T-cell (primary cell): ENCODE measurements around the gene ACTL9. TPM values are rescaled to one million over a fixed set of nuclear protein-coding genes. Genes with fewer than 3 reads are reported as not detected.

Experiments used
- ATAC-seq, 4 experiments: fragments of 200-7000 bp in 3 of 4; fragments of 150-1000 bp in 1 of 4; cut with Tn5 transposase; replicated peaks in 1 of 4; 1 replicate in 3 of 4; 2 replicates in 1 of 4; pipeline ENCODE4 v1.10.0; 2021; ENCODE audit warnings: moderate library complexity in 3 of 4, mild to moderate bottlenecking in 2 of 4, moderate number of reproducible peaks in 1 of 4
- CTCF ChIA-PET, 2 donors: fragments of 300-600 bp; sonication (Branson Sonifier 250); formaldehyde crosslinking; loops; one replicate each; lab custom pipeline; 2022; ENCODE audit warnings: antibody characterized with exemption in 2 of 2; lab: Charles Lee
- POLR2A ChIA-PET, 2 donors: fragments of 300-600 bp; sonication (Branson Sonifier 250); formaldehyde crosslinking; loops; one replicate each; lab custom pipeline; 2022; ENCODE audit warnings: antibody characterized with exemption in 2 of 2; lab: Charles Lee
- DNase-seq, 35 experiments: peaks; one replicate each; pipeline versions ENCODE4 v3.0.0 to v3.0.0-alpha.2; 2013 to 2023
- H3K27ac ChIP-seq: one replicate; pipeline ENCODE4 v1.5.1; 2013; ENCODE audit warnings: low read length
- H3K27me3 ChIP-seq, 2 experiments: replicated peaks in 1 of 2; 1 replicate in 1 of 2; 2 replicates in 1 of 2; pipeline versions ENCODE4 v1.6.1 to v1.7.0; 2013; ENCODE audit warnings: low read length in 1 of 2, mixed read lengths in 1 of 2; ENCODE audit not compliant: control insufficient read depth in 2 of 2, insufficient read depth in 2 of 2; ENCODE audit errors: extremely low read depth in 1 of 2
- H3K36me3 ChIP-seq, 2 donors: 1 replicate in 1 of 2; 2 replicates in 1 of 2; pipeline versions ENCODE4 v1.6.1 to v1.7.0; 2013; ENCODE audit warnings: low read length in 1 of 2; ENCODE audit not compliant: control insufficient read depth in 2 of 2, insufficient read depth in 1 of 2; ENCODE audit errors: extremely low read depth in 1 of 2
- H3K4me1 ChIP-seq, 2 experiments: 1 replicate in 1 of 2; 2 replicates in 1 of 2; pipeline versions ENCODE4 v1.6.1 to v1.7.0; 2013; ENCODE audit warnings: low read length in 2 of 2, mixed read lengths in 1 of 2; ENCODE audit not compliant: insufficient read depth in 2 of 2, control insufficient read depth in 1 of 2; ENCODE audit errors: extremely low read depth in 1 of 2
- H3K4me3 ChIP-seq, 2 donors: 1 replicate in 1 of 2; 2 replicates in 1 of 2; pipeline versions ENCODE4 v1.5.1 to v1.7.0; 2013; ENCODE audit warnings: mild to moderate bottlenecking in 2 of 2, low read length in 1 of 2, moderate library complexity in 1 of 2; ENCODE audit not compliant: control insufficient read depth in 1 of 2; ENCODE audit errors: extremely low read depth in 1 of 2
- H3K9me3 ChIP-seq: 2 replicates; pipeline ENCODE4 v1.7.0; 2013
- H3K27ac Mint-ChIP-seq, 2 donors: one replicate each; pipeline ENCODE4 v1.8.0; 2020 to 2021; ENCODE audit warnings: mild to moderate bottlenecking in 2 of 2, mixed read lengths in 2 of 2
- H3K27me3 Mint-ChIP-seq, 2 donors: one replicate each; pipeline ENCODE4 v1.8.0; 2021 to 2022; ENCODE audit warnings: mixed read lengths in 2 of 2
- H3K36me3 Mint-ChIP-seq: one replicate; pipeline ENCODE4 v1.8.0; 2021; ENCODE audit warnings: mixed read lengths
- H3K4me1 Mint-ChIP-seq, 3 donors: one replicate each; pipeline ENCODE4 v1.8.0; 2020 to 2022; ENCODE audit warnings: mixed read lengths in 3 of 3, mild to moderate bottlenecking in 1 of 3
- H3K4me3 Mint-ChIP-seq, 3 donors: one replicate each; pipeline ENCODE4 v1.8.0; 2020 to 2022; ENCODE audit warnings: mild to moderate bottlenecking in 3 of 3, mixed read lengths in 3 of 3, moderate library complexity in 3 of 3
- H3K9me3 Mint-ChIP-seq, 3 donors: one replicate each; pipeline ENCODE4 v1.8.0; 2020 to 2022; ENCODE audit warnings: mixed read lengths in 3 of 3
- WGBS: methylation state at CpG from one replicate; pipeline ENCODE4 v1.1.5; 2013; ENCODE audit warnings: missing lambda C conversion rate; ENCODE audit not compliant: insufficient coverage; 5-methylcytosine and 5-hydroxymethylcytosine counted together
- total RNA-seq, 35 experiments: library from RNA in 6 of 35; stranded (reverse) in 6 of 35; fragments of 120-200 nt in 1 of 35; gene quantifications; one replicate each; pipeline versions ENCODE4 v1.2.1 to v1.2.4 and lab custom pipeline; 2013 to 2026

The ACTL9 gene
- total RNA-seq, 5 donors from 2014 or later (not counting 1 experiment from before 2014, with no cell fraction given), result not detected

- Histone ChIP-seq H3K4me1 (peaks cover 17 to 62% of the 10 kb centered on the region in 2 experiments), H3K36me3 (no peaks in the 10 kb centered on the region), H3K4me3 (no peak overlapping the region), H3K9me3 (no peaks in the 10 kb centered on the region), H3K27ac (peak overlapping the region; percentile 27), H3K27me3 (no peaks in the 10 kb centered on the region)
- Mint-ChIP-seq H3K9me3 (peaks cover 0 to 4% (median 0%) of the 10 kb centered on the region in 3 donors), H3K27me3 (no peaks in the 10 kb centered on the region), H3K36me3 (no peaks in the 10 kb centered on the region), H3K4me3 (no peak overlapping the region), H3K27ac (peak overlapping the region; percentile 85 to 87), H3K4me1 (peaks cover 44 to 72% (median 55%) of the 10 kb centered on the region in 3 donors)
- no peak for ATAC-seq
- ChIA-PET POLR2A (interaction anchor here in 1 of 2 donors (0.7 kb wide), 1 partner anchor 32 kb away, joined by 6 read pairs; no protein-coding TSS in a partner anchor), CTCF (no interaction called here)
- DNase-seq, result no peak
- 55% methylated on average over 2 of the region's 9 CpGs for WGBS
Measured at GRCh38 chr19:8666814-8667405, 31.7 kb downstream of the ACTL9 start.

- Histone ChIP-seq H3K4me3 (no peak overlapping the region), H3K27ac (peak overlapping the region; percentile 28), H3K4me1 (peaks cover 15 to 50% of the 10 kb centered on the region in 2 experiments), H3K9me3 (no peaks in the 10 kb centered on the region), H3K36me3 (no peaks in the 10 kb centered on the region), H3K27me3 (no peaks in the 10 kb centered on the region)
- Mint-ChIP-seq H3K27me3 (no peaks in the 10 kb centered on the region), H3K4me1 (peaks cover 37 to 60% (median 55%) of the 10 kb centered on the region in 3 donors), H3K27ac (peak overlapping the region; percentile 85 to 87), H3K36me3 (no peaks in the 10 kb centered on the region), H3K4me3 (peak overlapping the region in 1 of 3 donors; percentile 62), H3K9me3 (peaks cover 0 to 4% (median 0%) of the 10 kb centered on the region in 3 donors)
- peak in 1 of 35 experiments; percentile 14 for DNase-seq
- POLR2A ChIA-PET, result no interaction called here
- peak in 2 of 4 experiments; percentile 18 to 40 for ATAC-seq
- WGBS, result no CpG with 5 or more reads among the region's 3 CpGs
- CTCF ChIA-PET, result interaction anchor here (0.6 to 0.9 kb wide), 2 partner anchors 11 to 360 kb away, joined by 3 to 5 read pairs; no protein-coding TSS in a partner anchor
Measured at GRCh38 chr19:8665468-8666213, 33.0 kb downstream of the ACTL9 start.

DNA sequence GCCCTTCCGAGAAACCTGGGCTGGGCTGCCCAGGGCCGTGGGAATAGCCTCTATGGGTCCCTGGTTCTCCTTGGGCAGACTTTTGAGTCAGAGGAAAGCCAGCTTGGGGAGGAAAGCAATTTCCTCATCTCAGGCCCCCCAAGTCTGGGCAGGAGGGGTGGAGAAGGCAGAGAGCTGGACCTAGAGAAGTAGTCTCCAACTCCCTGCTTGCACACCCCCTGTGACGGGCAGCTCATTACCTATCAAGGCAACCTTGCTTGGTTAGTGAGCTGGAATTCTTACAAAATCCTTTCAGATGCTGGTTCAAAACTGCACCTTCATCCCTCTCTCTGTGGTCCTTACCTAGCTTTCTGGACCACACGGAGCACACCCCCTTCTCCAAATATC, 33.9 kb downstream of the ACTL9 start:
- 100% methylated on average over 1 of the region's 4 CpGs for WGBS
- H3K27ac ChIP-seq, result peak overlapping the region; percentile 58
- ATAC-seq, result no peak

GRCh38 chr19:8663920-8664670, 34.5 kb downstream of the ACTL9 start:
- peak in 30 of 35 experiments; percentile 14 to 53 (median 30) for DNase-seq
- no peaks in the 10 kb centered on the region for H3K36me3 Mint-ChIP-seq
- peak; percentile 61 to 79 (median 70) for ATAC-seq
- H3K9me3 ChIP-seq, result no peaks in the 10 kb centered on the region
- POLR2A ChIA-PET, result no interaction called here
- peak overlapping the region; percentile 58 for H3K27ac ChIP-seq
- no peaks in the 10 kb centered on the region for H3K36me3 ChIP-seq
- peaks cover 37 to 55% (median 53%) of the 10 kb centered on the region in 3 donors for H3K4me1 Mint-ChIP-seq
- H3K27me3 Mint-ChIP-seq, result no peaks in the 10 kb centered on the region
- peaks cover 15 to 43% of the 10 kb centered on the region in 2 experiments for H3K4me1 ChIP-seq
- 12% methylated on average over 20 of the region's 22 CpGs for WGBS
- peaks cover 0 to 4% (median 0%) of the 10 kb centered on the region in 3 donors for H3K9me3 Mint-ChIP-seq
- peak overlapping the region; percentile 29 to 31 for H3K4me3 ChIP-seq
- H3K4me3 Mint-ChIP-seq, result peak overlapping the region; percentile 28 to 62 (median 49)
- peak overlapping the region; percentile 77 to 83 for H3K27ac Mint-ChIP-seq
- no peaks in the 10 kb centered on the region for H3K27me3 ChIP-seq
- CTCF ChIA-PET, result no interaction called here

More for the DNA sequence above, 33.9 kb downstream of the ACTL9 start:
- Mint-ChIP-seq H3K4me3 (peak overlapping the region in 2 of 3 donors; percentile 49 to 62), H3K36me3 (no peaks in the 10 kb centered on the region), H3K9me3 (peaks cover 0 to 4% (median 0%) of the 10 kb centered on the region in 3 donors), H3K27me3 (no peaks in the 10 kb centered on the region), H3K4me1 (peaks cover 37 to 55% (median 55%) of the 10 kb centered on the region in 3 donors), H3K27ac (peak overlapping the region; percentile 34 to 37)
- Histone ChIP-seq H3K27me3 (no peaks in the 10 kb centered on the region), H3K4me1 (peaks cover 15 to 43% of the 10 kb centered on the region in 2 experiments), H3K36me3 (no peaks in the 10 kb centered on the region), H3K9me3 (no peaks in the 10 kb centered on the region), H3K4me3 (peak overlapping the region; percentile 29 to 31)
- no peak for DNase-seq
- ChIA-PET CTCF (no interaction called here), POLR2A (no interaction called here)

- peaks cover 15 to 39% of the 10 kb centered on the region in 2 experiments for H3K4me1 ChIP-seq
- H3K9me3 ChIP-seq, result no peaks in the 10 kb centered on the region
- H3K36me3 Mint-ChIP-seq, result no peaks in the 10 kb centered on the region
- H3K27ac ChIP-seq, result no peak overlapping the region
- no peaks in the 10 kb centered on the region for H3K27me3 Mint-ChIP-seq
- WGBS, result 100% methylated on average over 2 of the region's 4 CpGs
- no peaks in the 10 kb centered on the region for H3K9me3 Mint-ChIP-seq
- H3K27ac Mint-ChIP-seq, result peak overlapping the region; percentile 30 to 59
- peaks cover 39 to 55% (median 48%) of the 10 kb centered on the region in 3 donors for H3K4me1 Mint-ChIP-seq
- H3K36me3 ChIP-seq, result no peaks in the 10 kb centered on the region
- no peak for ATAC-seq
- peak overlapping the region in 1 of 3 donors; percentile 7 for H3K4me3 Mint-ChIP-seq
- H3K4me3 ChIP-seq, result no peak overlapping the region
- DNase-seq, result no peak
- CTCF ChIA-PET, result no interaction called here
- POLR2A ChIA-PET, result no interaction called here
- H3K27me3 ChIP-seq, result no peaks in the 10 kb centered on the region
Measured at GRCh38 chr19:8662263-8662662, 36.3 kb downstream of the ACTL9 start.

- ATAC-seq (no peak), DNase-seq (no peak)
- Mint-ChIP-seq H3K36me3 (no peaks in the 10 kb centered on the region), H3K9me3 (no peaks in the 10 kb centered on the region), H3K4me3 (no peak overlapping the region), H3K27ac (peak overlapping the region in 1 of 2 donors; percentile 40), H3K4me1 (peaks cover 30 to 53% (median 49%) of the 10 kb centered on the region in 3 donors), H3K27me3 (no peaks in the 10 kb centered on the region)
- peaks cover 14 to 30% of the 10 kb centered on the region in 2 experiments for H3K4me1 ChIP-seq
- H3K4me3 ChIP-seq, result no peak overlapping the region
- no peaks in the 10 kb centered on the region for H3K9me3 ChIP-seq
- H3K27ac ChIP-seq, result no peak overlapping the region
- POLR2A ChIA-PET, result no interaction called here
- 85% methylated on average over 4 of the region's 7 CpGs for WGBS
- H3K36me3 ChIP-seq, result no peaks in the 10 kb centered on the region
- CTCF ChIA-PET, result no interaction called here
- H3K27me3 ChIP-seq, result peaks cover 0 to 10% of the 10 kb centered on the region in 2 experiments
Measured at GRCh38 chr19:8659905-8660304, 38.7 kb downstream of the ACTL9 start.
